Activated CD4-positive, alpha-beta T cell treated with anti-CD3 and anti-CD28 coated beads, Interleukin-2, Interleukin-4, amounts not matched to agents 100 ng/mL and 50 ng/mL, durations not matched to agents 16 hours and 8 hours (primary cell): Measurements from ENCODE around the gene TGFBI.

Source experiments
- DNase-seq: peaks from one replicate; pipeline ENCODE4 v3.0.0-alpha.2; 2020; ENCODE audit warnings: low spot score

TGFBI gene

GRCh38 chr5:136094913-136095641 lies 66.3 kb downstream of the TGFBI start:
- no peak for DNase-seq

- DNase-seq, result no peak
Measured at GRCh38 chr5:136098176-136098575, 69.4 kb downstream of the TGFBI start.

GRCh38 chr5:136099870-136100269 lies 71.1 kb downstream of the TGFBI start:
- DNase-seq, result no peak

- no peak for DNase-seq
Measured at GRCh38 chr5:136101884-136102283, 73.1 kb downstream of the TGFBI start.

GRCh38 chr5:136103118-136103517 lies 74.3 kb downstream of the TGFBI start:
- no peak for DNase-seq

- DNase-seq, result no peak
Measured at GRCh38 chr5:136104306-136104965, 75.6 kb downstream of the TGFBI start.

GRCh38 chr5:136106351-136107031 lies 77.7 kb downstream of the TGFBI start:
- no peak for DNase-seq

- DNase-seq, result no peak
Measured at GRCh38 chr5:136108180-136108611, 79.4 kb downstream of the TGFBI start.

GRCh38 chr5:136108766-136109165 lies 80.0 kb downstream of the TGFBI start:
- DNase-seq, result no peak

- no peak for DNase-seq
Measured at GRCh38 chr5:136109453-136110135, 80.8 kb downstream of the TGFBI start.
